ENCODE results near the gene DAP.

DAP gene

DNA sequence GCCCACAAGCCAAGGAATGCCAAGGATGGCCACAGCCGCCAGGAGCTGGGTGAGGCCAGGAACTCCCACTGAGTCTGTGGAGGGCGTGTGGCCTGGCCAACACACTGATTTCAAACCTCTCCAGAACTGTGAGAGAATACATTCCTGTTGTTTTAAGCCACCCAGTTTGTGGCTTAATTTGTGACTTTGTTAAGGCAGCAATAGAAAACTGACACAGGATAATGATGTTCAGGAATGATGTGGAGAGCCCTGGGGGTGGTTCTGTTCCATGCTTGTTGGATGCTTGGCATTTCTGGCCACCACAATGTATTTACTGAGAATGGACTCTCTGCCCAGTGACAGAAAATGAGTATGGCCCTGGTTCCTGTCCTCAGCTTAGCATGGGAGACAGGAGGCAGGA is 82.8 kb downstream of the DAP start:
- TF ChIP-seq, protein P1, sequence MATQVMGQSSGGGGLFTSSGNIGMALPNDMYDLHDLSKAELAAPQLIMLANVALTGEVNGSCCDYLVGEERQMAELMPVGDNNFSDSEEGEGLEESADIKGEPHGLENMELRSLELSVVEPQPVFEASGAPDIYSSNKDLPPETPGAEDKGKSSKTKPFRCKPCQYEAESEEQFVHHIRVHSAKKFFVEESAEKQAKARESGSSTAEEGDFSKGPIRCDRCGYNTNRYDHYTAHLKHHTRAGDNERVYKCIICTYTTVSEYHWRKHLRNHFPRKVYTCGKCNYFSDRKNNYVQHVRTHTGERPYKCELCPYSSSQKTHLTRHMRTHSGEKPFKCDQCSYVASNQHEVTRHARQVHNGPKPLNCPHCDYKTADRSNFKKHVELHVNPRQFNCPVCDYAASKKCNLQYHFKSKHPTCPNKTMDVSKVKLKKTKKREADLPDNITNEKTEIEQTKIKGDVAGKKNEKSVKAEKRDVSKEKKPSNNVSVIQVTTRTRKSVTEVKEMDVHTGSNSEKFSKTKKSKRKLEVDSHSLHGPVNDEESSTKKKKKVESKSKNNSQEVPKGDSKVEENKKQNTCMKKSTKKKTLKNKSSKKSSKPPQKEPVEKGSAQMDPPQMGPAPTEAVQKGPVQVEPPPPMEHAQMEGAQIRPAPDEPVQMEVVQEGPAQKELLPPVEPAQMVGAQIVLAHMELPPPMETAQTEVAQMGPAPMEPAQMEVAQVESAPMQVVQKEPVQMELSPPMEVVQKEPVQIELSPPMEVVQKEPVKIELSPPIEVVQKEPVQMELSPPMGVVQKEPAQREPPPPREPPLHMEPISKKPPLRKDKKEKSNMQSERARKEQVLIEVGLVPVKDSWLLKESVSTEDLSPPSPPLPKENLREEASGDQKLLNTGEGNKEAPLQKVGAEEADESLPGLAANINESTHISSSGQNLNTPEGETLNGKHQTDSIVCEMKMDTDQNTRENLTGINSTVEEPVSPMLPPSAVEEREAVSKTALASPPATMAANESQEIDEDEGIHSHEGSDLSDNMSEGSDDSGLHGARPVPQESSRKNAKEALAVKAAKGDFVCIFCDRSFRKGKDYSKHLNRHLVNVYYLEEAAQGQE (IDR thresholded peaks at IDR 0.05; ENCODE audit: insufficient read depth in 1 of 2, low read depth in 2 of 2, low read length in 2 of 2): no peak
- TF ChIP-seq POLR2AphosphoS5 (IDR thresholded peaks at IDR 0.05; ENCODE audit: low read depth, low read length): no peak
- TF ChIP-seq SIN3A (IDR thresholded peaks at IDR 0.05; ENCODE audit: borderline replicate concordance, insufficient read depth, low read length): no peak
- no peak for TF ChIP-seq TAF1 (IDR thresholded peaks at IDR 0.05; ENCODE audit: borderline replicate concordance, insufficient read depth, low read length)

DNA sequence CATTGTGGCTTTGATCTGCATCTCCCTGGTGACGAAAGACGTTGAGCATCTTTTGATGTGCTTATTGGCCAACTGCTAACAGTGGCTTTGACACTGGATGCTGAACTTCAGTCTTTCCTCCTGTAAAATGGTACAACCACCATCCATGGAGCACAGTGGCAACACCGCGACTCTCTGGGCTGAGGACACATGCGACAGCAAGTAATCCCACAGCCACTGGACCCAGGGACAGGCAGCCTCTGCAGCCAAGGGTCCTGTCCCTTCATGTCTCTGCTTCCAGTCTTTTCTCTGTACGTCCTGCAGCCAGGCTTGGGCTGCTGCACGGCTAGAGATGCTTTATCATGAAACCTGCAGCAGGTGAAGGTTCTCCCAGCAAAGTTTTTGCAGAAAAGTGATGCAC is 83.5 kb downstream of the DAP start:
- TF ChIP-seq TAF1 (IDR thresholded peaks at IDR 0.05; ENCODE audit: borderline replicate concordance, insufficient read depth, low read length): no peak
- TF ChIP-seq POLR2AphosphoS5 (IDR thresholded peaks at IDR 0.05; ENCODE audit: low read depth, low read length): no peak
- TF ChIP-seq SIN3A (IDR thresholded peaks at IDR 0.05; ENCODE audit: borderline replicate concordance, insufficient read depth, low read length): no peak
- no peak for TF ChIP-seq FOXP2 (optimal IDR thresholded peaks at IDR 0.05; ENCODE audit: borderline replicate concordance, extremely low read depth, extremely low read length, insufficient read depth)
- TF ChIP-seq, protein P1 (IDR thresholded peaks at IDR 0.05; ENCODE audit: insufficient read depth in 1 of 2, low read depth in 2 of 2, low read length in 2 of 2): no peak

DNA sequence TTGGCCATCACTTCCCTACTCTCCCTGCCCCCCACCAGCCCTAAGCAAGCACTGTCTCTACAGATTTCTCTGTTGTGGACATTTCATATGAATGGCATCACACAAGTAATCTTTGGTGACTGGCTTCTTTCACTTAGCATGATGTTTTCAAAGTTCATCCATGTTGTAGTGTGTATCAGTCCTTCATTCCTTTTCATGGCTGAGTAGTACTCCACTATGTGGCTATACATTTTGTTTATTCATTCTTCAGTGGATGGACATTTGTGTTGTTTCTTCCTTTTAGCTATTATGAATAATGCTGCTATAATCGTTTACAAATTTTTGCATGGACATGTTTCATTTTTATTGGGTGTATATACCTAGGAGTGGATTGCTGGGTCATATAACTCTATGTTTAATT is 84.1 kb downstream of the DAP start:
- TF ChIP-seq POLR2AphosphoS5 (IDR thresholded peaks at IDR 0.05; ENCODE audit: low read depth, low read length): no peak

DNA sequence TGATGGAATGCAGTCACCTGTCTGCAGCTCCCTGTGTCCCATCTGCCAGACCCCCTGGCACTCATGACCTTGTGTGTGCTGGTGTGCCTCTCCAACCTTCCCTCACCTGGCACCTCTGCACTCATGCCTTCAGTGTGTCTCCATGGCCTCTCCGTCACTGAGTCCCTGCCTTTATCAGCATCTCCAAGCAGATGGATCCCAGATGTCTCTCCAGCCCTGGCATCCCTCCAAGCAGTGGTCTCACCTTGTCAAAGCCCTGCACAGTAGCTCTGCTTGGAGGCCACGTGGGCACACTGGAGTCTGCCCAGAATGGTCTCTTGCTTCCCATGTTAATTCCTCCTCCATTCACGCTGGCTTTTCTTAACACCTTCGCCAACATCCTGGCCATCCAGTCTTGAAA is 84.8 kb downstream of the DAP start:
- TF ChIP-seq SIN3A (IDR thresholded peaks at IDR 0.05; ENCODE audit: borderline replicate concordance, insufficient read depth, low read length) (no peak), POLR2AphosphoS5 (IDR thresholded peaks at IDR 0.05; ENCODE audit: low read depth, low read length) (no peak), TAF1 (IDR thresholded peaks at IDR 0.05; ENCODE audit: borderline replicate concordance, insufficient read depth, low read length) (no peak), FOXP2 (optimal IDR thresholded peaks at IDR 0.05; ENCODE audit: borderline replicate concordance, extremely low read depth, extremely low read length, insufficient read depth) (no peak)
- TF ChIP-seq, protein P1 (IDR thresholded peaks at IDR 0.05; ENCODE audit: insufficient read depth in 1 of 2, low read depth in 2 of 2, low read length in 2 of 2): no peak

DNA sequence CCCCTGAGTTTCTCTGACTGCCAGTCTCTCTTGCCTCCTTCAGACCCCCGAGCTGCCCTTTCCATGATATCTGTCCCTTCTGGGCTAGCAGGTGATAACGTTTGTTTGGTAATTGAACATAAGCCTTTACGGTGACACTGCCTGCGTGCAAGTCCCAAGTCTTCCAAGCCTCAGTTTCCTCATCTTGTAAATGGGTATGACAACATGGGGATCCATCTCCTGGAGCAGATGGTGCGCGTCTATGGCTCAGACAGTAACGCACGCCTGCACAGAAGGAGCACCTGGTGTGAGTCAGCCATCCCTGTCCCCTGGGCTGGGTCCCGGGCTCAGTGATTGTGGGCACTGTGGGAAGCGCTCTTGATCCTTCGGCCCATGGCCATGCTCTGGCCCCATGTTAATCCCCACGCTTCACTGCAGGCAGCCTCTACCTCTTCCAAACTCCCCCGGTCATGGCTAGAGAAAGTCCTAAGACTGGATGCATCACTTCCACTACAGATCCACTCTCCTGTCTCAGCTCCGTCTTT is 85.8 kb downstream of the DAP start:
- TF ChIP-seq TAF1 (IDR thresholded peaks at IDR 0.05; ENCODE audit: borderline replicate concordance, insufficient read depth, low read length) (no peak), POLR2AphosphoS5 (IDR thresholded peaks at IDR 0.05; ENCODE audit: low read depth, low read length) (no peak), FOXP2 (optimal IDR thresholded peaks at IDR 0.05; ENCODE audit: borderline replicate concordance, extremely low read depth, extremely low read length, insufficient read depth) (no peak), SIN3A (IDR thresholded peaks at IDR 0.05; ENCODE audit: borderline replicate concordance, insufficient read depth, low read length) (no peak)
- TF ChIP-seq, protein P1 (IDR thresholded peaks at IDR 0.05; ENCODE audit: insufficient read depth in 1 of 2, low read depth in 2 of 2, low read length in 2 of 2): no peak
